GM12874 (cell line): ENCODE data around the gene COA3.

Experiments
- CTCF ChIP-seq: IDR thresholded peaks from 2 replicates; pipeline ENCODE4 v1.5.1; 2011; ENCODE audit warnings: low read depth, mild to moderate bottlenecking, control low read depth, low read length, moderate library complexity; ENCODE audit not compliant: insufficient read depth

COA3 gene

GRCh38 chr17:42754782-42755181 lies 43.7 kb downstream of the COA3 start:
- no peak for TF ChIP-seq CTCF

- TF ChIP-seq CTCF, result no peak
These were observed 46.9 kb downstream of the COA3 start for GRCh38 chr17:42751628-42752027.

- no peak for TF ChIP-seq CTCF
These were observed 47.7 kb downstream of the COA3 start for GRCh38 chr17:42750739-42751344.

GRCh38 chr17:42748908-42749798 lies 49.4 kb downstream of the COA3 start:
- TF ChIP-seq CTCF, result no peak

- no peak for TF ChIP-seq CTCF
These were observed 50.1 kb downstream of the COA3 start for GRCh38 chr17:42748202-42748907.
